Stimulated activated CD4-positive, alpha-beta T cell treated with anti-CD3 and anti-CD28 coated beads, Interleukin-15, amount 100 ng/mL, for 48 hours (primary cell): ENCODE data around the gene TMEM169.
"Not testable (repeated sequence)": the region's sequence is repeated elsewhere in the genome, so short reads cannot be mapped to it uniquely, and the experiment has no call there.

Experiments
- DNase-seq, 2 donors: peaks; one replicate each; pipeline ENCODE4 v3.0.0-alpha.2; 2020; ENCODE audit warnings: low read depth in 2 of 2

TMEM169 gene

GRCh38 chr2:216131175-216131926 lies 49.6 kb downstream of the TMEM169 start:
- DNase-seq = no peak

GRCh38 chr2:216132585-216132984 lies 50.9 kb downstream of the TMEM169 start:
- DNase-seq = no peak

- no peak for DNase-seq
These were observed 51.7 kb downstream of the TMEM169 start for GRCh38 chr2:216133397-216133796.

GRCh38 chr2:216134958-216135541 lies 53.3 kb downstream of the TMEM169 start:
- no peak for DNase-seq

GRCh38 chr2:216139884-216140283 lies 58.2 kb downstream of the TMEM169 start:
- DNase-seq = peak in 1 of 2 donors; percentile 17

- not testable (repeated sequence) for DNase-seq
These were observed 59.8 kb downstream of the TMEM169 start for GRCh38 chr2:216141516-216141915.

GRCh38 chr2:216142540-216142939 lies 60.8 kb downstream of the TMEM169 start:
- DNase-seq = peak in 1 of 2 donors; percentile 17

- no peak for DNase-seq
These were observed 62.7 kb downstream of the TMEM169 start for GRCh38 chr2:216144372-216144771.

- no peak for DNase-seq
These were observed 63.1 kb downstream of the TMEM169 start for GRCh38 chr2:216144857-216145256.

GRCh38 chr2:216146573-216146972 lies 64.9 kb downstream of the TMEM169 start:
- DNase-seq = no peak

- no peak for DNase-seq
These were observed 65.7 kb downstream of the TMEM169 start for GRCh38 chr2:216147172-216148131.

- DNase-seq = no peak
These were observed 67.3 kb downstream of the TMEM169 start for GRCh38 chr2:216148983-216149382.

GRCh38 chr2:216149741-216150140 lies 68.0 kb downstream of the TMEM169 start:
- DNase-seq = no peak

- no peak for DNase-seq
These were observed 69.8 kb downstream of the TMEM169 start for GRCh38 chr2:216151313-216152025.
